B cell (primary cell): Measurements from ENCODE around the gene MORC2.

Experiments
- CTCF ChIP-seq: fragments of 200-600 bp; IDR thresholded peaks from one replicate; pipeline ENCODE4 v1.8.0; 2022; ENCODE audit warnings: antibody characterized with exemption, mild to moderate bottlenecking
- EZH2 ChIP-seq: IDR thresholded peaks from 2 replicates; pipeline ENCODE4 v1.6.1; 2012; ENCODE audit warnings: borderline replicate concordance, low read depth, mild to moderate bottlenecking, moderate library complexity, low read length; ENCODE audit not compliant: insufficient read depth, poor library complexity, severe bottlenecking

GRCh38 chr22:31001124-31001770 lies 32.7 kb upstream of the MORC2 start:
- TF ChIP-seq CTCF (no peak), EZH2 (no peak)
